Epithelial cell of esophagus (primary cell): ENCODE data around the gene POLR1B.
A peak's percentile ranks its signal among the peaks of the same experiment; 100 is the strongest.

Experiments used
- DNase-seq: peaks from one replicate; pipeline ENCODE4 v3.0.0; 2010; ENCODE audit warnings: low read depth
- H3K4me3 ChIP-seq: 2 replicates; pipeline ENCODE4 v1.5.1; 2011; ENCODE audit warnings: mild to moderate bottlenecking, low read length, control low read depth
- CTCF ChIP-seq: IDR thresholded peaks from 2 replicates; pipeline ENCODE4 v1.5.1; 2011; ENCODE audit warnings: low read depth, mild to moderate bottlenecking, low read length, control low read depth, inconsistent platforms; ENCODE audit not compliant: insufficient read depth; ENCODE audit errors: missing control alignments

The POLR1B gene

GRCh38 chr2:112579241-112579640 is 37.0 kb downstream of the POLR1B start:
- TF ChIP-seq CTCF = peak; percentile 11
- peak; percentile 87 for DNase-seq
- no peak overlapping the region for H3K4me3 ChIP-seq

- no peak overlapping the region for H3K4me3 ChIP-seq
- TF ChIP-seq CTCF = no peak
- no peak for DNase-seq
Observed at GRCh38 chr2:112580084-112580483, 37.8 kb downstream of the POLR1B start.

GRCh38 chr2:112582314-112582746 is 40.1 kb downstream of the POLR1B start:
- H3K4me3 ChIP-seq = no peak overlapping the region
- peak; percentile 59 for DNase-seq
- peak; percentile 50 for TF ChIP-seq CTCF

- peak; percentile 12 for DNase-seq
- no peak for TF ChIP-seq CTCF
Observed at GRCh38 chr2:112583497-112584133, 41.4 kb downstream of the POLR1B start.

GRCh38 chr2:112584134-112584890 is 42.0 kb downstream of the POLR1B start, which contains the start of gene CHCHD5:
CHCHD5 (plus strand) TSS chr2:112584609; CDS start chr2:112584648, 39 bp downstream.
- peak within 1 kb of the TSS; percentile 91 for H3K4me3 ChIP-seq
- peak; percentile 12 for TF ChIP-seq CTCF
- DNase-seq = peak; percentile 97

More at GRCh38 chr2:112583497-112584133, 41.4 kb downstream of the POLR1B start:
- peak overlapping the region; percentile 91 for H3K4me3 ChIP-seq

- no peak for TF ChIP-seq CTCF
- no peak for DNase-seq
Observed at GRCh38 chr2:112584891-112585250, 42.6 kb downstream of the POLR1B start.

More at GRCh38 chr2:112584891-112585250, 42.6 kb downstream of the POLR1B start:
- peak overlapping the region; percentile 91 for H3K4me3 ChIP-seq
